SH-SY5Y (cell line): ENCODE data around the gene E2F8.

Source experiments
- GATA2 ChIP-seq: IDR thresholded peaks from 2 replicates; pipeline ENCODE4 v1.6.1; 2011; ENCODE audit warnings: mild to moderate bottlenecking, low read depth, low read length
- GATA3 ChIP-seq: IDR thresholded peaks from 2 replicates; pipeline ENCODE4 v1.6.1; 2011; ENCODE audit warnings: low read depth, mild to moderate bottlenecking, low read length, moderate library complexity

DNA sequence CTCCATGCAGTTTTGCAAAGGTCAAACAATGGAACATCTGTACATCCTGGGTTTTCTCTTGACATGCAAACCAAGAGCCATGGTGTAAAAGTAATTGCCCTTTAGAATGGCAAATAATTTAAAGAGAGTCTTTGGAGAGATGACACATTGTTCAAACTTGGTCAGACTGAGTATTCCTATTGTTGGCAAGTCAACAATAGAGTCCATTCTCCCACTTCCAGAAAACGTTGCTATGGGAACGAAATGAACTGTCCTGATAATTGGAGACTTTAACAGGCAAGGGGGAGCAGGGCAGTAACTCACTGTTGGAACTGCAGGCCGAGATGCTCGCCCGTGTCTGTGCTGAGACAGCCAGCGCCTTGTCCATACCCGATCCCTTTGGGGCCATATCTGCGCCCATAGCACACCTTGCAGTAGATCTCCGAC, 52.9 kb downstream of the E2F8 start:
- no peak for TF ChIP-seq GATA2
- no peak for TF ChIP-seq GATA3
